GM19324 (cell line): ENCODE results near the gene LRRC28.

Experiments
- ATAC-seq: cut with Tn5 transposase; IDR thresholded peaks from one replicate; pipeline ENCODE4 v1.9.1; 2021; ENCODE audit warnings: mild to moderate bottlenecking, moderate library complexity; ENCODE audit not compliant: unreplicated experiment, low FRiP score

LRRC28 gene

GRCh38 chr15:99431661-99432091 lies 180.4 kb downstream of the LRRC28 start:
- no peak for ATAC-seq

- no peak for ATAC-seq
These were observed 181.2 kb downstream of the LRRC28 start for GRCh38 chr15:99432271-99433025.

GRCh38 chr15:99433026-99433756 lies 181.9 kb downstream of the LRRC28 start:
- ATAC-seq: no peak

- no peak for ATAC-seq
These were observed 182.6 kb downstream of the LRRC28 start for GRCh38 chr15:99433757-99434450.

- no peak for ATAC-seq
These were observed 183.3 kb downstream of the LRRC28 start for GRCh38 chr15:99434506-99435112.

GRCh38 chr15:99435113-99435695 lies 183.9 kb downstream of the LRRC28 start:
- no peak for ATAC-seq

- ATAC-seq: no peak
These were observed 184.7 kb downstream of the LRRC28 start for GRCh38 chr15:99435877-99436541.

- ATAC-seq: no peak
These were observed 185.4 kb downstream of the LRRC28 start for GRCh38 chr15:99436542-99437314.

- no peak for ATAC-seq
These were observed 186.3 kb downstream of the LRRC28 start for GRCh38 chr15:99437315-99438223.

- no peak for ATAC-seq
These were observed 186.9 kb downstream of the LRRC28 start for GRCh38 chr15:99438224-99438585.

- no peak for ATAC-seq
These were observed 187.6 kb downstream of the LRRC28 start for GRCh38 chr15:99438691-99439523.

- ATAC-seq: no peak
These were observed 188.2 kb downstream of the LRRC28 start for GRCh38 chr15:99439524-99439835.

GRCh38 chr15:99440029-99440428 lies 188.7 kb downstream of the LRRC28 start:
- no peak for ATAC-seq
